HepG2 (cell line): ENCODE results near the gene CSNK2B. TPM values are rescaled to one million over a fixed set of nuclear protein-coding genes. Genes with fewer than 3 reads are reported as not detected.

Experiments used
- DNMT1 ChIP-seq: sonication (generic); formaldehyde crosslinking; IDR thresholded peaks from 2 replicates; pipeline ENCODE4 v1.5.1; 2020; ENCODE audit warnings: mild to moderate bottlenecking, missing genetic modification reagents
- HOXA5 ChIP-seq: sonication (generic); formaldehyde crosslinking; IDR thresholded peaks from 2 replicates; pipeline ENCODE4 v1.4.0; 2020; ENCODE audit warnings: missing genetic modification reagents
- IKZF5 ChIP-seq: IDR thresholded peaks from 2 replicates; pipeline ENCODE4 v1.6.1; 2018; ENCODE audit warnings: missing genetic modification reagents, mild to moderate bottlenecking, missing compliant biosample characterization
- ISL2 ChIP-seq: sonication (generic); formaldehyde crosslinking; IDR thresholded peaks from 2 replicates; pipeline ENCODE4 v1.5.0; 2020; ENCODE audit warnings: missing genetic modification reagents
- KDM6A ChIP-seq: IDR thresholded peaks from 2 replicates; pipeline ENCODE4 v1.6.1; 2016; ENCODE audit warnings: low read depth
- KIAA2018 ChIP-seq: sonication (generic); formaldehyde crosslinking; IDR thresholded peaks from 2 replicates; pipeline ENCODE4 v1.5.0; 2020; ENCODE audit warnings: mild to moderate bottlenecking, missing genetic modification reagents, borderline replicate concordance
- MAZ ChIP-seq, 2 experiments: sonication (generic) in 1 of 2; formaldehyde crosslinking in 1 of 2; IDR thresholded peaks; 2 replicates each; pipeline versions ENCODE4 v1.5.0 to v1.6.1; 2012 to 2020; ENCODE audit warnings: low read depth in 2 of 2, mild to moderate bottlenecking in 2 of 2, borderline replicate concordance in 1 of 2, improper control_type of control experiment in 1 of 2, low read length in 1 of 2, missing genetic modification reagents in 1 of 2, moderate library complexity in 1 of 2
- MYPOP ChIP-seq: sonication (generic); formaldehyde crosslinking; IDR thresholded peaks from 2 replicates; pipeline ENCODE4 v1.8.1; 2023; ENCODE audit warnings: mild to moderate bottlenecking, moderate library complexity, missing genetic modification reagents
- MZF1 ChIP-seq: sonication (generic); formaldehyde crosslinking; IDR thresholded peaks from 2 replicates; pipeline ENCODE4 v1.8.1; 2023; ENCODE audit warnings: mild to moderate bottlenecking, missing genetic modification reagents, borderline replicate concordance
- RARA ChIP-seq: IDR thresholded peaks from 2 replicates; pipeline ENCODE4 v1.6.1; 2016; ENCODE audit warnings: missing genetic modification reagents, missing compliant biosample characterization
- SALL1 ChIP-seq: sonication (generic); formaldehyde crosslinking; IDR thresholded peaks from 2 replicates; pipeline ENCODE4 v1.8.0; 2022; ENCODE audit warnings: mild to moderate bottlenecking, missing genetic modification reagents
- SOX5 ChIP-seq: IDR thresholded peaks from 2 replicates; pipeline ENCODE4 v1.6.1; 2016; ENCODE audit warnings: borderline replicate concordance
- TEAD3 ChIP-seq: optimal IDR thresholded peaks from 2 replicates; pipeline ENCODE3; 2016; ENCODE audit warnings: borderline replicate concordance
- ZBTB1 ChIP-seq: sonication (generic); formaldehyde crosslinking; IDR thresholded peaks from 2 replicates; pipeline ENCODE4 v1.4.0; 2020; ENCODE audit warnings: missing genetic modification reagents, borderline replicate concordance
- ZBTB38 ChIP-seq: sonication (generic); formaldehyde crosslinking; IDR thresholded peaks from 2 replicates; pipeline ENCODE4 v1.5.1; 2020; ENCODE audit warnings: mild to moderate bottlenecking, missing genetic modification reagents
- ZNF24 ChIP-seq: fragments of 450-650 bp; IDR thresholded peaks from 2 replicates; pipeline ENCODE4 v1.6.1; 2017; ENCODE audit warnings: antibody characterized with exemption, mild to moderate bottlenecking
- ZNF292 ChIP-seq: sonication (generic); formaldehyde crosslinking; IDR thresholded peaks from 2 replicates; pipeline ENCODE4 v1.8.1; 2022; ENCODE audit warnings: mild to moderate bottlenecking, low read depth, missing genetic modification reagents, borderline replicate concordance
- ZNF761 ChIP-seq: sonication (generic); formaldehyde crosslinking; conservative IDR thresholded peaks from 2 replicates; pipeline ENCODE4 v1.4.0; 2020; ENCODE audit warnings: mild to moderate bottlenecking, missing genetic modification reagents
- ZNF780A ChIP-seq: sonication (generic); formaldehyde crosslinking; IDR thresholded peaks from 2 replicates; pipeline ENCODE4 v1.8.0; 2022; ENCODE audit warnings: mild to moderate bottlenecking, missing genetic modification reagents, moderate library complexity
- polyA plus RNA-seq, 8 experiments: library from polyadenylated mRNA; depleted of rRNA in 3 of 8; stranded (reverse) in 7 of 8; unstranded in 1 of 8; fragments of >200 nt; fragmentation: Illumina TruSeq in 4 of 8; extraction: Trizol in 4 of 8; gene quantifications; 2 replicates each; pipeline versions ENCODE4 v1.2.1 to v1.2.3, GENCODE V29; 2011 to 2016; ENCODE audit warnings: low read depth in 4 of 8, missing spikeins in 1 of 8, mixed read lengths in 1 of 8; ENCODE audit not compliant: insufficient read depth in 1 of 8
- total RNA-seq, 5 experiments: library from RNA; depleted of rRNA; stranded (reverse); fragments of >200 nt; fragmentation: Illumina TruSeq; extraction: Trizol; gene quantifications; 2 replicates each; pipeline ENCODE4 v1.2.3, GENCODE V29; 2016; ENCODE audit warnings: low read depth in 1 of 5

CSNK2B gene
- total and polyA plus RNA-seq, 2 of the 13 experiments (the other 11 are each of a cell fraction or from before 2014, with no cell fraction given): 111 to 296 TPM

GRCh38 chr6:31619805-31620585 lies 45.9 kb upstream of the CSNK2B start (continued):
- peak; percentile 68 for TF ChIP-seq MYPOP (CRISPR knock-in tag)
- TF ChIP-seq ZBTB1 (CRISPR knock-in tag): no peak
- TF ChIP-seq KDM6A (CRISPR knock-in tag): no peak
- TF ChIP-seq SALL1: peak; percentile 73
- TF ChIP-seq MAZ (IDR thresholded peaks at IDR 0.05; ENCODE audit: borderline replicate concordance, low read depth, low read length): no peak; the same call in 1 of the 2 replicates
- 0 out of 2 replicates have a peak, but pooled peaks have one; percentile 45 for TF ChIP-seq MAZ (CRISPR knock-in tag; IDR thresholded peaks at IDR 0.05; ENCODE audit: low read depth)
- no peak for TF ChIP-seq ZNF24
- 0 out of 2 replicates have a peak, but pooled peaks have one; percentile 33 for TF ChIP-seq KIAA2018 (CRISPR knock-in tag)
- peak; percentile 6; the same call in 1 of the 2 replicates for TF ChIP-seq RARA (CRISPR knock-in tag)
- TF ChIP-seq MZF1: no peak
- TF ChIP-seq ZNF761 (CRISPR knock-in tag): 0 out of 2 replicates have a peak, but pooled peaks have one; percentile 19
- TF ChIP-seq IKZF5 (CRISPR knock-in tag): no peak
- TF ChIP-seq ZBTB38: peak; percentile 86
- peak; percentile 70 for TF ChIP-seq TEAD3 (CRISPR knock-in tag)
- TF ChIP-seq HOXA5: 0 out of 2 replicates have a peak, but pooled peaks have one; percentile 9
- TF ChIP-seq ZNF780A (CRISPR knock-in tag): no peak; the same call in 1 of the 2 replicates
- TF ChIP-seq ISL2 (CRISPR knock-in tag): peak; percentile 44
- no peak; the same call in 1 of the 2 replicates for TF ChIP-seq DNMT1 (CRISPR knock-in tag)
- no peak for TF ChIP-seq ZNF292
- 0 out of 2 replicates have a peak, but pooled peaks have one; percentile 49 for TF ChIP-seq SOX5 (CRISPR knock-in tag)
